ENCODE data around the gene PAIP2. TPM values are rescaled to one million over a fixed set of nuclear protein-coding genes. Genes with fewer than 3 reads are reported as not detected.

PAIP2 gene
- total RNA-seq, 1 donor from 2014 or later: 86.6 TPM

- H3K27ac ChIP-seq (ENCODE audit: low read depth, low read length): peak overlapping the region; percentile 98
- H3K4me1 ChIP-seq (ENCODE audit: control insufficient read depth in 3 of 3, insufficient read depth in 3 of 3, low read length in 3 of 3): peaks cover 55 to 68% (median 58%) of the 10 kb centered on the region in 3 donors
- H3K9ac ChIP-seq (ENCODE audit: low read depth in 1 of 3, low read length in 3 of 3): peak overlapping the region; percentile 61 to 98 (median 96)
- peak overlapping the region; percentile 67 to 92 (median 73) for H3K4me3 ChIP-seq (ENCODE audit: low read length in 3 of 3)
- H3K27me3 ChIP-seq (ENCODE audit: control insufficient read depth in 3 of 3, insufficient read depth in 3 of 3, low read length in 3 of 3): no peaks in the 10 kb centered on the region
- peaks cover 7 to 14% (median 14%) of the 10 kb centered on the region in 3 donors for H3K36me3 ChIP-seq (ENCODE audit: control insufficient read depth in 3 of 3, insufficient read depth in 3 of 3, low read length in 3 of 3)
- no peaks in the 10 kb centered on the region for H3K9me3 ChIP-seq (ENCODE audit: control insufficient read depth in 3 of 3, low read length in 3 of 3)
Observed at GRCh38 chr5:139390639-139391569, 49.2 kb downstream of the PAIP2 start.

GRCh38 chr5:139391570-139392323 lies 50.1 kb downstream of the PAIP2 start:
- Histone ChIP-seq H3K36me3 (ENCODE audit: control insufficient read depth in 3 of 3, insufficient read depth in 3 of 3, low read length in 3 of 3) (peaks cover 7 to 14% (median 14%) of the 10 kb centered on the region in 3 donors), H3K27ac (ENCODE audit: low read depth, low read length) (peak overlapping the region; percentile 98), H3K9ac (ENCODE audit: low read depth in 1 of 3, low read length in 3 of 3) (peak overlapping the region; percentile 61 to 98 (median 96)), H3K9me3 (ENCODE audit: control insufficient read depth in 3 of 3, low read length in 3 of 3) (no peaks in the 10 kb centered on the region), H3K27me3 (ENCODE audit: control insufficient read depth in 3 of 3, insufficient read depth in 3 of 3, low read length in 3 of 3) (no peaks in the 10 kb centered on the region), H3K4me1 (ENCODE audit: control insufficient read depth in 3 of 3, insufficient read depth in 3 of 3, low read length in 3 of 3) (peaks cover 61 to 76% (median 67%) of the 10 kb centered on the region in 3 donors), H3K4me3 (ENCODE audit: low read length in 3 of 3) (peak overlapping the region; percentile 67 to 92 (median 73))

GRCh38 chr5:139392324-139392677 lies 50.6 kb downstream of the PAIP2 start:
- peaks cover 7 to 14% (median 14%) of the 10 kb centered on the region in 3 donors for H3K36me3 ChIP-seq (ENCODE audit: control insufficient read depth in 3 of 3, insufficient read depth in 3 of 3, low read length in 3 of 3)
- peak overlapping the region; percentile 98 for H3K27ac ChIP-seq (ENCODE audit: low read depth, low read length)
- peak overlapping the region in 2 of 3 donors; percentile 73 to 92 for H3K4me3 ChIP-seq (ENCODE audit: low read length in 3 of 3)
- H3K9me3 ChIP-seq (ENCODE audit: control insufficient read depth in 3 of 3, low read length in 3 of 3): no peaks in the 10 kb centered on the region
- H3K4me1 ChIP-seq (ENCODE audit: control insufficient read depth in 3 of 3, insufficient read depth in 3 of 3, low read length in 3 of 3): peaks cover 64 to 80% (median 72%) of the 10 kb centered on the region in 3 donors
- H3K9ac ChIP-seq (ENCODE audit: low read depth in 1 of 3, low read length in 3 of 3): peak overlapping the region; percentile 10 to 98 (median 96)
- no peaks in the 10 kb centered on the region for H3K27me3 ChIP-seq (ENCODE audit: control insufficient read depth in 3 of 3, insufficient read depth in 3 of 3, low read length in 3 of 3)

- peaks cover 7 to 14% (median 14%) of the 10 kb centered on the region in 3 donors for H3K36me3 ChIP-seq (ENCODE audit: control insufficient read depth in 3 of 3, insufficient read depth in 3 of 3, low read length in 3 of 3)
- peaks cover 64 to 78% (median 71%) of the 10 kb centered on the region in 3 donors for H3K4me1 ChIP-seq (ENCODE audit: control insufficient read depth in 3 of 3, insufficient read depth in 3 of 3, low read length in 3 of 3)
- H3K27me3 ChIP-seq (ENCODE audit: control insufficient read depth in 3 of 3, insufficient read depth in 3 of 3, low read length in 3 of 3): no peaks in the 10 kb centered on the region
- peak overlapping the region; percentile 73 to 92 (median 81) for H3K4me3 ChIP-seq (ENCODE audit: low read length in 3 of 3)
- H3K9me3 ChIP-seq (ENCODE audit: control insufficient read depth in 3 of 3, low read length in 3 of 3): no peaks in the 10 kb centered on the region
- peak overlapping the region; percentile 96 to 98 (median 98) for H3K9ac ChIP-seq (ENCODE audit: low read depth in 1 of 3, low read length in 3 of 3)
- H3K27ac ChIP-seq (ENCODE audit: low read depth, low read length): peak overlapping the region; percentile 98
Observed at GRCh38 chr5:139392678-139393496, 51.2 kb downstream of the PAIP2 start.

GRCh38 chr5:139393497-139394122 lies 52.0 kb downstream of the PAIP2 start:
- Histone ChIP-seq H3K4me3 (ENCODE audit: low read length in 3 of 3) (peak overlapping the region; percentile 73 to 92 (median 81)), H3K4me1 (ENCODE audit: control insufficient read depth in 3 of 3, insufficient read depth in 3 of 3, low read length in 3 of 3) (peaks cover 57 to 74% (median 65%) of the 10 kb centered on the region in 3 donors), H3K9me3 (ENCODE audit: control insufficient read depth in 3 of 3, low read length in 3 of 3) (no peaks in the 10 kb centered on the region), H3K36me3 (ENCODE audit: control insufficient read depth in 3 of 3, insufficient read depth in 3 of 3, low read length in 3 of 3) (peaks cover 7 to 14% (median 14%) of the 10 kb centered on the region in 3 donors), H3K27ac (ENCODE audit: low read depth, low read length) (peak overlapping the region; percentile 98), H3K27me3 (ENCODE audit: control insufficient read depth in 3 of 3, insufficient read depth in 3 of 3, low read length in 3 of 3) (no peaks in the 10 kb centered on the region), H3K9ac (ENCODE audit: low read depth in 1 of 3, low read length in 3 of 3) (peak overlapping the region; percentile 96 to 98 (median 98))

GRCh38 chr5:139394123-139394653 lies 52.5 kb downstream of the PAIP2 start:
- peaks cover 55 to 70% (median 63%) of the 10 kb centered on the region in 3 donors for H3K4me1 ChIP-seq (ENCODE audit: control insufficient read depth in 3 of 3, insufficient read depth in 3 of 3, low read length in 3 of 3)
- H3K27ac ChIP-seq (ENCODE audit: low read depth, low read length): peak overlapping the region; percentile 98

GRCh38 chr5:139394654-139395566 lies 53.3 kb downstream of the PAIP2 start, which contains the start of gene PROB1:
TSS of gene PROB1 (minus strand) at chr5:139395104. CDS start at chr5:139395081, 23 bp downstream.
- Histone ChIP-seq H3K4me3 (ENCODE audit: low read length in 3 of 3) (peak within 1 kb of the TSS; percentile 73 to 92 (median 85)), H3K27me3 (ENCODE audit: control insufficient read depth in 3 of 3, insufficient read depth in 3 of 3, low read length in 3 of 3) (no peaks in the 10 kb centered on the region), H3K9me3 (ENCODE audit: control insufficient read depth in 3 of 3, low read length in 3 of 3) (no peaks in the 10 kb centered on the region), H3K9ac (ENCODE audit: low read depth in 1 of 3, low read length in 3 of 3) (peak within 1 kb of the TSS; percentile 96 to 98 (median 98)), H3K27ac (ENCODE audit: low read depth, low read length) (peak within 1 kb of the TSS; percentile 98), H3K4me1 (ENCODE audit: control insufficient read depth in 3 of 3, insufficient read depth in 3 of 3, low read length in 3 of 3) (peaks cover 49 to 62% (median 56%) of the 10 kb centered on the region in 3 donors), H3K36me3 (ENCODE audit: control insufficient read depth in 3 of 3, insufficient read depth in 3 of 3, low read length in 3 of 3) (peaks cover 7 to 15% (median 12%) of the 10 kb centered on the region in 3 donors)

More at GRCh38 chr5:139394123-139394653, 52.5 kb downstream of the PAIP2 start:
- Histone ChIP-seq H3K36me3 (ENCODE audit: control insufficient read depth in 3 of 3, insufficient read depth in 3 of 3, low read length in 3 of 3) (peaks cover 7 to 14% (median 14%) of the 10 kb centered on the region in 3 donors), H3K9me3 (ENCODE audit: control insufficient read depth in 3 of 3, low read length in 3 of 3) (no peaks in the 10 kb centered on the region), H3K27me3 (ENCODE audit: control insufficient read depth in 3 of 3, insufficient read depth in 3 of 3, low read length in 3 of 3) (no peaks in the 10 kb centered on the region), H3K4me3 (ENCODE audit: low read length in 3 of 3) (peak overlapping the region; percentile 73 to 92 (median 85)), H3K9ac (ENCODE audit: low read depth in 1 of 3, low read length in 3 of 3) (peak overlapping the region; percentile 96 to 98 (median 98))

All from skeletal muscle tissue (tissue), 4 donors.